Peyer's patch (tissue), 4 donors: ENCODE measurements around the gene SAP30.

Experiments
- POLR2A ChIP-seq, 2 donors: fragments of 450-650 bp; IDR thresholded peaks; one replicate each; pipeline ENCODE4 v1.5.1; 2017; ENCODE audit warnings: antibody characterized with exemption in 2 of 2, mild to moderate bottlenecking in 2 of 2, moderate library complexity in 2 of 2
- TF ChIP-seq, protein P1 (sequence below), 6 experiments: fragments of 450-650 bp in 4 of 6; fragments of 200-600 bp in 2 of 6; sonication (generic) in 1 of 6; IDR thresholded peaks; one replicate each; pipeline ENCODE4 v1.5.1; 2017 to 2019; ENCODE audit warnings: antibody characterized with exemption in 6 of 6, mild to moderate bottlenecking in 3 of 6, moderate library complexity in 1 of 6

DNA sequence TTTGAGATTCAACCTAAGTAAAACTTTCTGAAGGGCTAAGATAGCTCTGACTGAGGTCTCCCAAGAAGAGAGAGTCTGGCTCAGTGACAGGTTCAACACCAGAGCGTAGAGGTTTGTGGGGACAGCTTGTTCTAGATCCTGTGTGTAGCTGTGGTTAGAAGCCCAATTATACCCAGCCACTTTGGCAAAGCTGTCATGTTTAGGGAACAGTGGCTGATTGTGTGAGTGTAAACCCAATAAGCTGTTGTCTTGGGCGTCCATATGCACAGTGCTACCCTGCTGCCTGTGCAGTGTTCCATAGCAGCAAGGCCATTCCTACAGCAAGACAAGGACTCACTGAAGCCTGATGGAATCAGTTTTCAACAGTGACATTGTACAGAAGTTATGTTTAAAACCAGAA lies 39.3 kb downstream of the SAP30 start:
- TF ChIP-seq, protein P1, sequence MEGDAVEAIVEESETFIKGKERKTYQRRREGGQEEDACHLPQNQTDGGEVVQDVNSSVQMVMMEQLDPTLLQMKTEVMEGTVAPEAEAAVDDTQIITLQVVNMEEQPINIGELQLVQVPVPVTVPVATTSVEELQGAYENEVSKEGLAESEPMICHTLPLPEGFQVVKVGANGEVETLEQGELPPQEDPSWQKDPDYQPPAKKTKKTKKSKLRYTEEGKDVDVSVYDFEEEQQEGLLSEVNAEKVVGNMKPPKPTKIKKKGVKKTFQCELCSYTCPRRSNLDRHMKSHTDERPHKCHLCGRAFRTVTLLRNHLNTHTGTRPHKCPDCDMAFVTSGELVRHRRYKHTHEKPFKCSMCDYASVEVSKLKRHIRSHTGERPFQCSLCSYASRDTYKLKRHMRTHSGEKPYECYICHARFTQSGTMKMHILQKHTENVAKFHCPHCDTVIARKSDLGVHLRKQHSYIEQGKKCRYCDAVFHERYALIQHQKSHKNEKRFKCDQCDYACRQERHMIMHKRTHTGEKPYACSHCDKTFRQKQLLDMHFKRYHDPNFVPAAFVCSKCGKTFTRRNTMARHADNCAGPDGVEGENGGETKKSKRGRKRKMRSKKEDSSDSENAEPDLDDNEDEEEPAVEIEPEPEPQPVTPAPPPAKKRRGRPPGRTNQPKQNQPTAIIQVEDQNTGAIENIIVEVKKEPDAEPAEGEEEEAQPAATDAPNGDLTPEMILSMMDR (IDR thresholded peaks at IDR 0.05): no peak
- TF ChIP-seq POLR2A (IDR thresholded peaks at IDR 0.05): no peak
